HG03095 (cell line): ENCODE measurements around the gene TADA2B.

Source experiments
- ATAC-seq: cut with Tn5 transposase; IDR thresholded peaks from one replicate; pipeline ENCODE4 v1.9.1; 2021; ENCODE audit warnings: moderate library complexity; ENCODE audit not compliant: unreplicated experiment

Gene TADA2B

GRCh38 chr4:7017446-7018048 lies 25.6 kb upstream of the TADA2B start:
- no peak for ATAC-seq

- no peak for ATAC-seq
Measured at GRCh38 chr4:7018281-7018680, 24.9 kb upstream of the TADA2B start.

GRCh38 chr4:7019367-7019766 lies 23.8 kb upstream of the TADA2B start:
- no peak for ATAC-seq

DNA sequence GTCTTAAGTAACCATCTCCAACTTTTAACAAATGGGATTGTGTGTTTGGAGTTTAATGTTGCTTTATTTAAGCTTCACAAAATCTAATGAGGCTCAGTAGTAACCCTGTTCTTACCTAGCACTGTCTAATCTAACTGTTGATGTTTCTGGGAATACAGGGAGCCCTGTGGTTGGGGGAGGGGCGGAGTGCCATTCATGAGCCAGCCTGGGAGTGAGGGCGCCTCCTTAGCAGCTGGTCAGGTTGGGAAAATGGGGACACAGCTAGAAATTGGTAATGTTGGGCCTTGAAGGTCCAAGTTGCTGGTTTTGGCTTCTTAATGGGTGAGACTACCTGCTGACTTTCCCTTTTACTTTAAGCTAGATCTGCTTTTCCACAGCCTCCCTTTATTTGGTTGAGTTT lies 22.9 kb upstream of the TADA2B start:
- no peak for ATAC-seq

- ATAC-seq, result no peak
Measured at GRCh38 chr4:7020856-7021255, 22.3 kb upstream of the TADA2B start.

DNA sequence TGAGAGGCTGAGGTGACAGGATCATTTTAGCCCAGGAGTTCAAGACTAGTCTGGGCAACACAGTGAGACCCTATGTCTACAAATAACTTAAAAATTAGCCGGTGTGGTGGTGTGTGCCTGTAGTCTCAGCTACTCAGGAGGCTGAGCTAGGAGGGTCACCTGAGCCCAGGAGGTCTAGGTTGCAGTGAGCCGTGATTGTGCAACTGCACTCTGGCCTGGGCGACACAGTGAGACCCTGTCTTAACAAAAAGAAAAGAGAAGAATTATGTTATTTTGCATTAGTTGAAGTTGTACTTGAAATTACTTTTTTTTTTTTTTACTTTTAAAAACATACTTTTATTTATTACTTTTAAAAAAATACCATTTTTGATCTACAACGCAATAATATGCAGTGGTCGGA lies 21.8 kb upstream of the TADA2B start:
- no peak for ATAC-seq

DNA sequence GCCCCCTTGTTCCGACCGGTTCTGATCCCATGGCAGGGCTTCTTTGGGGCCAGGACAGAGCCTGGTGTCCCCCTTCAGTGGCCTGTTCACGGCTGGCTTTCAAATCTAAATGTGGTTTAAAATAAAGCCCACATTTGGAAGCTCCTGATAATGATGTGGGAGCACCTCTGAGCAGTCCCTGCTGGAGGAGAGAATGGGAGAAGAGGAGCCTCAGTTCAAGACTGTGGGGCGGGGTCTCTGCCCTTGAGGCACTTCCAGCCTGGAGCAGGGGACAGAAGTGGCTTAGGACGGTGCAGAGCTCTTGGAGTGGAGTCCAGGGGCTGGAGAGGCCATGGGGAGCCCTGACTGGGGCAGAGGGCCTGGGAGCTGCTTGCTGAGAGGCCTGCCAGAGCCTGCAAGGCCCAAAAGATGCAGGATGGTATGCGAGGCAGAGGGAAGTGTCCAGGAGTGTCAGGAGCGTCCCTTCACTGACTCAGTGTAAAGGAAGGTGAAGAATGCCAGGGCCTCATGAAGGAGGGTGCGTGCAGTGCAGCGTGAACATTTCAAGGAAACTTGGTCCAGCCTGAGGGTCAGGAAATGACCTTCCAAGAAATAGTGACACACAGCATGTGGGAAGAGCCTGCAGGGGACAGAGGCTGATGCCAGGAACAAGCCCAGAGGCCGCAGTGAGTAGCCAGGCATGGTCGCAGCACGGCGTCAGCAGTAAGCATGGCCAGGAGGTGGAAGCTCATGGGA lies 21.1 kb upstream of the TADA2B start:
- ATAC-seq, result no peak

DNA sequence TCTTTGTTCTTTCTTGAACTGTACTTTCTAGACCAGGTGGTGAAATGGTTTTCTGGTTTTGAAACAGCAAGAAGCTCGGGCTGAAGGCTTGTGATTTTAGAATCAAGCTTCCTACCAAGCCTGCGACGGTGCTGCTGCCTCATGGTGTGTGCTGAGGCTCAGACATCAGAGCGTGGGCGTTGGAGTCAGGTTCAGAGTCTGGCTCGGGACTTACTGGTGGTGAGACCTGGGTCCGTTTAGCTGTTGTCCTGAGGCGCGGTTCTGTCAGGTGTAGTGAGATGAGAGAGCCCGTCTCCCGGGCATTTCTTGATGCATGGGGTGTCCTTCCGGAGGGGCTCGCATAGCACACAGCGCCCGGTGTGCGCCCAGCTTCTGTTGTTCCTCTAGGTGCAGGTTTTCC lies 19.7 kb upstream of the TADA2B start:
- ATAC-seq, result no peak

DNA sequence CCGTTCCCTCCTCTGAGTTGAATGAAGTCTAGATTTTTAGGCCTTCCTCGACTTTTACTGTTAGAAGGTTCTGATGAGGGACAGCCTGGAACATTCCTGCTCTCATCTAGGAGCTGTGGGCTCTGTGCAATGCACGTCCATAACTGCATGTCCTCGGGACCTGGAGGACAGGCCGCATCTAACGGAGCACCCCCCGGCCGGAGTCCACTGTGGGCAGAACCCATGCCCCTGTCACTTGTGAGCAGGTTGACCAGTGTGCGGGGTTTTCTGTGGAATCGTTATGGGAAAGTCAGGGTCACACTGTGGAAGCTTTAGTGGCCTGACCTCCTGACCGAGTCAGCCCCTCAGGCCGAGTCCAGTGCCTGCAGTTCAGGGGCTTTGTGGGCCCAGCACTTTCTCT lies 19.3 kb upstream of the TADA2B start:
- no peak for ATAC-seq

DNA sequence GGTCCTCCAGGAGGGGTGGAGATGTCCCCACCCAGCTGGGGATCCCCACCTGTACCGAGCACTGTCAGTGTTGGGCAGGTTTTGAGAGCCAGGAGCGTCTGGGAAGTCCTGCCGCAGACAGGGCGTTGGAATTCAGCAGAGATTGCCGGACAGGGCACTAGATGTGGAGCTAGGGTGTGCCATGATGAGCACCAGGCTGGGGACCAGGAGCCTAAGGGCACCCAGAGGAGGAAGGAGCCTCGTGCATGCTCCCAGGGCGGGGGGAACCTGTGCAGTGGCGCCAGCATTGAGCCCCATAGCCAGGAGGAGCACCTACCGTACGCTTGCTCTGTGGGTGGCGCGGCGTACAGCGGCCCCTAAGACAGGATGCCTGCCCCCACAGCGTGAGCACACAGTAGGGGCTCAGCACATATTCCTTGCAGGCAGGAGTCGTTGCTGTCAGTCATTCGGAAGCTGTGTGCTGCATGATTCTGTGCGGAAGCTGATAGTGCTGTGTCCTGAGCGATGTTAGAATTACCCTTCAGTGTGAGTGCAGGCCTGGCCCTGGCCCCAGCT lies 18.8 kb upstream of the TADA2B start:
- ATAC-seq, result no peak

GRCh38 chr4:7025040-7025602 lies 18.1 kb upstream of the TADA2B start:
- ATAC-seq, result no peak

DNA sequence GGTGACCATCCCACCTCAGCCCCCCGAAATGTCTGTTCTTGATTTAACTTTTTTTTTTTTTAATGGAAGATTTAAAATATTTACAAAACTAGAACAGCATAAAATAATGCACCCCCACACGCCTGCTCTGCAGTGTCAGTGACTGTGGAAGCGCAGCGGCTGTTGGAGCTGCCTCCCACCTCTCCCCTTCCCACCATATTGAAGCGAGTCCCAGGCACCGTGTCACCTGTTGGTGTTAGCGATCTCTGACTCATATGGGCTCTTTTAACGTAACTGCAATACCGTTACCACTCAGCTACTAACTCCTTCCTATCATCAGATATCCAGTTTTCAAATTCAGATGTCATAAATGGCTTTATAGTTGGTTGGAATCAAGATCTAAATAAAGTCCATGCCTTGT lies 17.1 kb upstream of the TADA2B start:
- no peak for ATAC-seq

GRCh38 chr4:7027284-7027683 lies 15.9 kb upstream of the TADA2B start:
- no peak for ATAC-seq

DNA sequence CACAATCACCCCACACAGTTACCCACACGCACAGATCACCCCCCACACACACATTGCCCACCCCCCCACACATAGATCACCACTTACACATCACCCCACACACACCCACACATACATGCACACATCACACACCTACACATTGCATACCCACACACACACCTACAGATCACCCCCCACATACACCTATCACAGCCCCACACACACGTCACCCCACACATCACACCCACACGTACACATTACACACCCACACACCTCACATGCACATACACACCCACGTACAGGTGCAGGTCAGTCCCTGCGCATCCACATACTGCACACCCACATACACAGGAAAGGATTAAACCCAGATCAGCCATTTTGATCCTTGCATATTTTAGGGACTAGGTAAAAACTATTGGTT lies 15.3 kb upstream of the TADA2B start:
- no peak for ATAC-seq

GRCh38 chr4:7029212-7029611 lies 14.0 kb upstream of the TADA2B start:
- no peak for ATAC-seq

- ATAC-seq, result no peak
Measured at GRCh38 chr4:7029921-7030320, 13.3 kb upstream of the TADA2B start.

DNA sequence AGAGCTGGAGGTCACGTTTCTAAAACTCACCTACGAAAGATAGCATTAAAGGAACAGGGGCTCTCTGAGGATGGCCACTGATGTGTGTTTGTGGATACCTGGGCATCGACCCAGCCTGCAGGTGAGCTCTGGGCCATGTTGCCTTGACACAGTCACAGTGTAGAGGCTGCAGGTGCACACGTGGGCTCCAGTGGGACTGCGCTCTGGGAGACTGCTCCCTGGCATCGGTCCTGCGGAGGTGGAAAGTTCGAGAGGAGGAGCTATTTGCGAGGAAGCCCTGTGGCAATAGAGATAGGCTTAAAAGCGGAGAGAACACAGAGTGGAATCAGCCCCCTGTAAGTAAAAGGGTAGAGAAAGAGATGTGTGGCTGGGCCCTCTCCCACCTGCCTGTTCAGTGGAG lies 12.3 kb upstream of the TADA2B start:
- ATAC-seq, result no peak

- ATAC-seq, result no peak
Measured at GRCh38 chr4:7031558-7032449, 11.4 kb upstream of the TADA2B start.

DNA sequence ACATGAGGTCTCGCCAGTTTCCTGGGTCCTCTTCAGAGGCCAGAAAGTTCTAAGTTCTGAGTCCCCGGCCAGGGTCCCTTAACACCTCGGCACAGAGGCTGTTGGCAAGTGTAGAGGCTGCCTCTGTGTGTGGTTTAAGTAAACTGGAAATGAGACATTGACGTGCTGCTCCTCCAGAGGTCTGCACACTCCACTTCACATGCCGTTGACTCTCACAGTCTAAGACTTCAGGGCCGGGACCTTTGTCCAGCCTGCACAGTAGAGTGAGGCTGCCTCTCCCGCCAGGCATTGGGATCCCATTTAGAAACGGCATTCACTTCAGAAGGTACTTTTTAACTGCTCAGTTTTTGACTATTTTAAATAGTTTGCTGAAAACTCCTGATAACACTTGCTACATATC lies 10.6 kb upstream of the TADA2B start:
- ATAC-seq, result no peak

GRCh38 chr4:7034262-7035081 lies 8.7 kb upstream of the TADA2B start:
- ATAC-seq, result no peak
